GM10248 (cell line): ENCODE measurements around the gene METTL22.

Experiments used
- CTCF ChIA-PET: fragments of 300-600 bp; sonication (Branson Sonifier 250); formaldehyde crosslinking; extraction: SDS; loops from one replicate; lab custom pipeline; 2021; ENCODE audit warnings: antibody characterized with exemption; lab: Yijun Ruan, JAX
- POLR2A ChIA-PET: fragments of 350-650 bp; sonication (Branson Sonifier 250); formaldehyde crosslinking; extraction: SDS; loops from one replicate; lab custom pipeline; 2020; ENCODE audit warnings: antibody characterized with exemption; lab: Yijun Ruan, JAX
- DNase-seq: peaks from one replicate; pipeline ENCODE4 v3.0.0; 2012; ENCODE audit errors: extremely low spot score
- TF ChIP-seq, protein P1 (sequence below): IDR thresholded peaks from 2 replicates; pipeline ENCODE4 v1.5.1; 2012; ENCODE audit warnings: mild to moderate bottlenecking, low read depth; ENCODE audit errors: extremely low read depth, missing control alignments, control extremely low read depth

METTL22 gene

DNA sequence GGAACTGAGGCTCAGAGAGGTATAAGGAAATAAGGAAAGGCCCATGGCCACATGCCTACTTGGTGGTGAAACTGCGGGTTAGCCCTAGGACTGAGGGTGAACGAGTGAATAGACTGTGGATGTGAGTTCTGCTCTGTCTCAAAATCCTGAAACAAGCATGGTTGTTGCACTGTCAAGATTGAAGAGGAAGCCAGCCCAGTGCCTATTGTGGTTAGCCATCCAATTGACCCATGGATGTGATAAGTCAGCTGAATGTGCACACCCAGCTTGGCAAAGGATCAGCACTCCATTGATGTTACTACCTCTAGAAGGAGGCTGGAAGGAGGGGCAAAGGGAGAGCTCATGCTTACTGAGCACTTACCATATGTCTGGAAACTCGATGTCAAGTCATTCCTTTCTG is 35.6 kb upstream of the METTL22 start:
- CTCF ChIA-PET, result interaction anchor here (1.1 to 5.8 kb wide), 3 partner anchors 13 to 294 kb away, joined by 3 to 41 read pairs (median 4); no protein-coding TSS in a partner anchor
- POLR2A ChIA-PET, result no interaction called here
- no peak for DNase-seq
- TF ChIP-seq, protein P1, sequence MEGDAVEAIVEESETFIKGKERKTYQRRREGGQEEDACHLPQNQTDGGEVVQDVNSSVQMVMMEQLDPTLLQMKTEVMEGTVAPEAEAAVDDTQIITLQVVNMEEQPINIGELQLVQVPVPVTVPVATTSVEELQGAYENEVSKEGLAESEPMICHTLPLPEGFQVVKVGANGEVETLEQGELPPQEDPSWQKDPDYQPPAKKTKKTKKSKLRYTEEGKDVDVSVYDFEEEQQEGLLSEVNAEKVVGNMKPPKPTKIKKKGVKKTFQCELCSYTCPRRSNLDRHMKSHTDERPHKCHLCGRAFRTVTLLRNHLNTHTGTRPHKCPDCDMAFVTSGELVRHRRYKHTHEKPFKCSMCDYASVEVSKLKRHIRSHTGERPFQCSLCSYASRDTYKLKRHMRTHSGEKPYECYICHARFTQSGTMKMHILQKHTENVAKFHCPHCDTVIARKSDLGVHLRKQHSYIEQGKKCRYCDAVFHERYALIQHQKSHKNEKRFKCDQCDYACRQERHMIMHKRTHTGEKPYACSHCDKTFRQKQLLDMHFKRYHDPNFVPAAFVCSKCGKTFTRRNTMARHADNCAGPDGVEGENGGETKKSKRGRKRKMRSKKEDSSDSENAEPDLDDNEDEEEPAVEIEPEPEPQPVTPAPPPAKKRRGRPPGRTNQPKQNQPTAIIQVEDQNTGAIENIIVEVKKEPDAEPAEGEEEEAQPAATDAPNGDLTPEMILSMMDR, result no peak

DNA sequence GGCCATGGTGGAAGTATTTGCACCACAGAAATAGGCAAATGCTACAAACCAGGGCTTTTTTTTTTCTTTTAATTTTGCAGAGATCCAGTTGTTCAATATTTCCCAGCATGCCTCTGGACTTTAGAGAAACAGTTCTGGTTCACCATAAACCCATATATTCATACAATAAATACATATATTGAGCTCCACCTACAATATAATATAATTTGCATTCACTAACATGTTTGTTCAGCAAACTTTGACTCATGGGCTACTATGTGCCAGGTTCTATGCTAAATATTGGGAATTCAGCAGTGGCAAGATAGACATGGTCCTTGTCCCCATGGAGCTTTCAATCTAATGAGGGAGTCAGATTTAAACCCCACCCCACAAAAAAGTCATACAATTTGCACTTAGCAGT is 34.4 kb upstream of the METTL22 start:
- POLR2A ChIA-PET, result no interaction called here
- no peak for DNase-seq
- TF ChIP-seq, protein P1, result no peak
- CTCF ChIA-PET, result interaction anchor here (1.4 to 5.8 kb wide), 3 partner anchors 15 to 41 kb away, joined by 3 to 41 read pairs (median 4); no protein-coding TSS in a partner anchor

DNA sequence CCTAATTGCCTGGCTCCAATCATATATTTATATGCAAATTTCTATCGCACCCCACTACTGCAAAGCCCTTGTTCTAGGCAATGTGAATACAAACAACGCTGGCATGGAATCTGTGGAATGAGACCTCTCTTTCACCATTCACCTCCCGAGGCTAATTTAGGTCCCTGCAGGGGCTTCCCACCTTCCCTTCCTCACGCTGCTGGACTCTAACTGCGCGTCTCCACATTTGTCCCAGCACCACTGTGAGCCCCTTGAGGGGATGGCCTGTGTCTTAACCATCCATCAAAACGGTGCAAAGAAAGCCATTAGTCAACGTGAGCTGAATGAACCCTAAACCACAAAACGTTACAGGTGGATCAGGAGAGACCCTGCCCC is 32.8 kb upstream of the METTL22 start:
- TF ChIP-seq, protein P1, result no peak
- POLR2A ChIA-PET, result no interaction called here
- DNase-seq, result no peak
- CTCF ChIA-PET, result no interaction called here

DNA sequence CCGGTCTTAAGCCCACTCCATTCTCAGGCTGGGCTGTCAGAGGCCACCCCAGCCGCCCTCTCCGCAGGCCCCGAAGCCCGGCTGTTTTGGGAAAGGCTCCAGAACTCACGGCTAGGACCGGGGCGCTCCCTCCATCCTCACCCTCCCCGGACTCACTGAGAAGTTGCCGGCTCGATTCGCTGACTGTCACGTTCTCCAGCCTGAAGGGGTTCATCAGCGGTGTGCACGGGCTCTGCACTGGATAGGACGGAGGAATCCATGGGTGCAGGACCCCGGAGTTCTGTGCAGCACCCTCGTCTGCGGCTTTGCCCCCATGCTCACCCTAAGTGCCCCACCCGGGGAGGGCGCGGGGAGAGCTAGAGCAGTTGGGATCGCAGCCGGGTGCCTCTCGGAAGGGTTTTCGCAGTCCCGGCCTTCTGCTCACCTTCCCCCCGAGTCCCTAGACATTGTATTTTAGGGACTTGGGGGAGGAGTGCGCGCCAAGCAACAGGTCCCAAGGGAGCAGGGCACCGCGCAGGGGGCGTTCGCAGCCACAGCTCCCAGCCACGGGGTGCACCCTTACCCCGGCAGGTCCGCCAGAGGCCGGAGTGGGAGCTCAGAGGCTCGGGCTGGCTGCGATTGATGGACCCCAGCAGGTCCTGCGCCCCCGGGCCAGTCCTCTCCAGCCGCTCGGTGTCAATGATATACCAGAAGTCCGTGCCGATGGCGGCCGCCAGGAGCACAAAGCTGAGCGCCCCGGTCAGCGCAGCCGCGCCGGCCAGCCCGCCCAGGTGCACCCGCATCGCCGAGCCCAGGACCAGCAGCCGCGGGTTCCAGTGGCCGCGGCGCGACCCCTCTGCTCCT is 32.2 kb upstream of the METTL22 start:
- ChIA-PET CTCF (no interaction called here), POLR2A (no interaction called here)
- TF ChIP-seq, protein P1, result no peak
- DNase-seq, result no peak

DNA sequence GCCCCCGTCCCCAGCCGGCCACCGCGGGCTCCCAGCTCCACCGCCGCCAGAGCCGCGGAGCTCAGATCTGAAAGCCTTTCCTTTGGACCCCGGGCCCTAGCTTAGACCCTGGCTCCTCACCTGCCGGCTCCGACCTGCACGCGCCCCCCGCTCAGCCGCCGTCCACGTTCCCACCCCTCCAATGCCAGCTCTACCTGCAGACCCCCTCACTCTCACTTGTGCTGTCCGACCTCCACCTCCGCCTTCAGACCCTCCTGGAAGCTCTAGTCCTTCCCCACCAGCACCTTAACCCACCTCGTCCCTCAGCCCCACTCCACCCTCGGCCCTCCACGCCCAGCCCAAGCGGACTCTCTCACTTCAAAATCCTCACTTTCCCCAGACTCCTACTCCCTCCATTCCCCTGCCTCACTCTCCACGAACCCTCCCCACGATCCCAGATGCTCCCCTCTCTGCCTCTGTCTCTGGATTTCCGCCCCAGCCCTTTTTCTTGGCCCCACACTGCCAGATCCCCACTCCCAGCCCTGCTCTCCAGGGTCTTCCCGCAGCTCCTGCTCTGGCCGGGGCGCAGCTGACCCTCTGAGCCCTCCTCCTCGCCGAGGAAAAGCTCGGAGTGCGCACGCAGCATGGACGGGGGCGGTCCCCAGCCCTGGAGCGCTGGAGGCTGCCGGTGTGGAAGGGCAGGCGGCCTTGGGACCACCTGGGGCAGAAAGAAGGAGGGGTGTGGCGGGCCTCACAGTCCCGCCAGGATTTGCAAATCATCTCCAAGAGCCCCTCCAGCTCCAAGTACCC is 31.4 kb upstream of the METTL22 start, which contains the start of gene TMEM114:
Gene TMEM114 (minus strand): TSS at position 612 of the 789 bp plus-strand sequence. CDS start 673 bp downstream, outside the sequence.
- POLR2A ChIA-PET, result no interaction called here
- CTCF ChIA-PET, result no interaction called here
- TF ChIP-seq, protein P1, result no peak
- no peak for DNase-seq

DNA sequence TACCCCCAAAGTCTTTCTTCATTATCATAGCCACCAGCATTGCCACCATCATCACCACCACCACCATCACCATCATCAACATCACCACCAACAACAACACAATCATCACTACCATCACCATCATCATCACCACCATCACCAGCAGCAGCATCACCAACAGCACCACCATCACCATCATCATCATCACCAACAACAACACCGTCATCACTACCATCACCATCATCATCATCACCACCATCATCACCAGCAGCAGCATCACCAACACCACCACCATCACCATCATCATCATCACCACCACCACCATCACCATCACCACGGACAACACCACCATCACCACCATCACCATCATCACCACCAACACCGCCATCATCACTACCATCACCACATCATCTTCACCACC is 30.7 kb upstream of the METTL22 start:
- no peak for DNase-seq
- ChIA-PET CTCF (no interaction called here), POLR2A (no interaction called here)
- TF ChIP-seq, protein P1, result no peak
